Measurements from ENCODE around the gene PTPRS. TPM values are rescaled to one million over a fixed set of nuclear protein-coding genes. Genes with fewer than 3 reads are reported as not detected.

PTPRS gene
- total RNA-seq, 2 donors from 2014 or later: 150 to 263 TPM

GRCh38 chr19:5294403-5295160 lies 46.0 kb downstream of the PTPRS start:
- intact Hi-C loops (cut with DNase I): loop anchor here in 1 of 2 donors (1.0 kb wide), 1 partner anchor 34 kb away; no protein-coding TSS in a partner anchor
- DNase-seq (ENCODE audit: low spot score): no peak

- DNase-seq (ENCODE audit: low spot score): no peak
- intact Hi-C loops (cut with DNase I): no loop called here
Observed at GRCh38 chr19:5293612-5294378, 46.8 kb downstream of the PTPRS start.

- intact Hi-C loops (cut with DNase I): no loop called here
Observed at GRCh38 chr19:5292822-5293611, 47.6 kb downstream of the PTPRS start.

GRCh38 chr19:5292453-5292821 lies 48.2 kb downstream of the PTPRS start:
- DNase-seq (ENCODE audit: low spot score): no peak
- intact Hi-C loops (cut with DNase I): no loop called here

More at GRCh38 chr19:5292822-5293611, 47.6 kb downstream of the PTPRS start:
- DNase-seq (ENCODE audit: low spot score): peak; percentile 87

GRCh38 chr19:5291588-5292193 lies 48.9 kb downstream of the PTPRS start:
- intact Hi-C loops (cut with DNase I): no loop called here
- no peak for DNase-seq (ENCODE audit: low spot score)

Other genes with a start within 250 kb of the PTPRS start
- not detected for gene ZNRF4, start 114.6 kb upstream of the PTPRS start, total RNA-seq
- under 1 TPM; 0.42 to 0.43 TPM for gene TINCR, start 227.1 kb upstream of the PTPRS start, total RNA-seq